Hematopoietic multipotent progenitor cell treated with erythropoietin and hydrocortisone succinate and interleukin-3 and kit ligand, for 17 days (in vitro differentiated cells): Measurements from ENCODE around the gene GAK.
"Not testable (repeated sequence)": the region's sequence is repeated elsewhere in the genome, so short reads cannot be mapped to it uniquely, and the experiment has no call there.

Experiments
- DNase-seq: peaks from one replicate; pipeline ENCODE4 v3.0.0-alpha.2; 2015; ENCODE audit warnings: low spot score

The GAK gene

DNA sequence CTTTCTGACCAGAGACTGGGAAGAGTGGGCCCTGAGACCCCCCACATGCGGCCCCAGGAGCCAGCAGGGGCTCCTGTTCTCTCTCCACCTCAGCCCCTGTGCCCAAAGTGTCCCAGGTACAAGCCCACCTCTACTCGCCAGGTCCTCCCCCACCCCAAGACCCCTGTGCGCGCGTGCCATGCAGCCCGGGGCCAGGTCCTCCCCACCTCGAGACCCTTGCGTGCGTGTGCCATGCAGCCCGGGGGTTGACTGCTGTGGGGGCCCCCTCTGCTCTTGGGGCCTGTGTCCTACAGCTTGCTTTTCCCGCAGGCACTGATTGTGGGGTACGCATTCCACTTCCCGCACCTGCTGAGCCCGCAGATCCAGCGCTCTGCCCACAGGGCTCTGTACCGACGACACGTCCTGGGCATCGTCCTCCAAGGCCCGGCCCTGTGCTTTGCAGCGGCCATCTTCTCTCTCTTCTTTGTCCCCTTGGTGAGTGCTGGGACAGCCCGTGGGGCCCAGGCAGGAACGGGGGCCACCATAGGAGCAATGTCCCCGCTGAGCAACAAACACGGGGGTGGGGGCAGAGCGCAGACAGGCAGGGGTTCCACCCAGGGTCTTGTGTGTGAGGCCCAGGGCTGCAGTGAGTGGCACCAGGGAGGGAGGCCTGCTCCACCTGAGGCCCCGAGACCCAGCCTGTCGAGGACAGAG is 20.9 kb upstream of the GAK start:
- no peak for DNase-seq

DNA sequence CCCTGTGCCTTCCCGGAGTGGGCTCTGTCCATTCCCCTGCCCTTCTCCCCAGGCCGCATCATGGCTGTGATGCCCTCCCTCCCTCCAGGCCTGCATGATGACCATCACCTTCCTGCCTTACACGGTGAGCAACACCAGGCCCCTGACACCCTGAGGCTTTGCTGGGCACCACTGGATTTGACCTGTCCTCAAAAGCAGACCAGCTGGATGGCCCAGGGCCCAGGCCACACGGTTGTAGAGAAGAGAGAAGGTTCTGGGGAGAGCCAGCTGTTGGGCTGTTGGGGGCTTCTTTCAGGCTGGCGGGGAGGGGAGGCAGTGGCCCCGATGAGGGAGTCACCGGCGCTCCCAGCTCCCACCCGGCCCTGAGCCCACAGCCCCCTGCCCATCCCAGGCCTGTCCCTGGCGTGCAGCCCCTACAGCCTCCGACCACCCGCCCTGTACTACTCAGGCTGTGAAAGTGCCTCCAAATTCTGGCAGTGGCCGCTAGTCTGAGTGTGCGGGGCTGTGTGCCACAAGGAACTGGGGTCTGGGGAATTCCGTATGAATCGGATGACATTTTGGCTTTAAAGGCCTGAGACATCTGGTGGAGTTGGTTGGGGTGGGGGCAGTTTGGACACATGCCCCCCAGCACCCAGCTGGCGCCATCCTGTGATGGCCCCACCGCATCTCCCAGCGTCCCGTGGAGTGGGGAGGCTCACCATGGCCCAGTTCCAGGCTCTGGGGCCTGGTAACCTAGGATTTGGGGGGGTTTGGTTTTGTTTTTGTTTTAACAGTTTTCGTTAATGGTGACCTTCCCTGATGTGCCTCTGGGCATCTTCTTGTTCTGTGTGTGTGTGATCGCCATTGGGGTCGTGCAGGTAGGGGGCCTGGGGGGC is 19.7 kb upstream of the GAK start:
- no peak for DNase-seq

DNA sequence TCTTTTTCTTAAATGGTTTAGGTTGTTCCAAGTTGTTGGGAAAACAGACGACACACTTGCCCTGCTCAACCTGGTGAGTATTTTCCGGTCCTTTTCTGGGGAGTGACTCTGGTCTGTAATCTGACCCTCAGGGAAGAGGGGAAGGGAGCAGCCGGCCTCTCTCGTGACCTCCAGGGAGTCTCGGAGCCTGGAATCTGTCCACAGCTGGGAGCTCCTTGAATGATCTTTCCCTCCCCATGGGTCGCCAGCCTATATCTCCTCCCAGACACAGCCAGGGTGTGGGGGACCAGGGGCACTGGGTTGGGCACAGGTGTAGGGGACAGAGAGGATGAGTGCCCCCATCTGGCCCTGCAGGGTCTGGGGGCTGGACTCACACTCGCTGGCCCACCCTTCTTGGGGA is 19.1 kb upstream of the GAK start:
- DNase-seq: no peak

DNA sequence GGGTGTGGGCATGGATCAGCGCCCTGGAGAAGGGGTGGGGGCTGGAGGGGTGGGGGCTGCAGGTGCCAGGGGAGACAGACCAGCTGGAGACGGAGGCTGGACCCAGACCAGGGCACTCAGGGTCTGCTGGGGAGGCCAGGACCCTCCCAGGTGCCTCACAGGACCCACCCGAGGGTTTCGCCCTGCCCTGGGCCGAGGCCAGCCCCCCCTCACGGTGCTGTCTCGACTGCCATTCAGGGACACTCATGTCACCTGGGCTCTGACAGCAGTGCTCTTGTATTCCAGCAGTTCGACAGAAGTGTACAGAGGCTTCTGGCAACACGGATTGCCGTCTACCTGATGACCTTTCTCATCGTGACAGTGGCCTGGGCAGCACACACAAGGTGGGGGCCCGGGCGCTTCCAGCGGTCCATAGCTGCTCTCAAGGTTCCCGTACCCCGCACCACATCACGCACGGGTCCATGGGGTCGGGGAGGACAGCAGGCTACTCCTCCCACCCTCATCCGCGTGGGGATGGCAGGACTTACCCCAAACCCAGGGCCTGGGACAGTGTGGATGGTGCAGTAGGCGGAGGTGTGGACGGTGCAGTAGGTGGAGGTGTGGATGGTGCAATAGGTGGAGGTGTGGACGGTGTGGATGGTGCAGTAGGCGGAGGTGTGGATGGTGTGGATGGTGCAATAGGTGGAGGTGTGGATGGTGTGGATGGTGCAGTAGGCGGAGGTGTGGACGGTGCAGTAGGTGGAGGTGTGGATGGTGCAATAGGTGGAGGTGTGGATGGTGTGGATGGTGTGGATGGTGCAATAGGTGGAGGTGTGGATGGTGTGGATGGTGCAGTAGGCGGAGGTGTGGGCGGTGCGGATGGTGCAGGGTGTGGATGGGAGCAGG is 18.3 kb upstream of the GAK start:
- no peak for DNase-seq

DNA sequence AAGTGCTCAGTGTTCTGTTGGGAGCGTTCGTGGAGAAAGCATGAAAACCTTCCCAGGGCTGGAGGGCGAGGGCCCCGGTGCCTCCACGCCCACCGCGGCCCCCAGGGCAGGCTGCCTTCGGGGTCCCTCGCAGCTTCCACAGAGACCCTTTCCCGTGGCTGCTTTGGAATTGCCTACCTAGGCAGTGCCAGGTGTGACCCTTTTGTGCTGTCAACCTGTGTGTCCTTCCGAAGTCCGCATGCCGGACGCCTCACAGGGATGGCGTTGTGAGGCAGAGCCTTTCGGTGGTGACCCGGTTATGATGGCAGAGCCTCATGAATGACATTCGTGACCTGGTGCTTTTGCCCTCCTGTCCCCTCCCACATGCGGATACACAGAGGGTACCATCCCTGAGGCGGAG is 17.5 kb upstream of the GAK start:
- no peak for DNase-seq

DNA sequence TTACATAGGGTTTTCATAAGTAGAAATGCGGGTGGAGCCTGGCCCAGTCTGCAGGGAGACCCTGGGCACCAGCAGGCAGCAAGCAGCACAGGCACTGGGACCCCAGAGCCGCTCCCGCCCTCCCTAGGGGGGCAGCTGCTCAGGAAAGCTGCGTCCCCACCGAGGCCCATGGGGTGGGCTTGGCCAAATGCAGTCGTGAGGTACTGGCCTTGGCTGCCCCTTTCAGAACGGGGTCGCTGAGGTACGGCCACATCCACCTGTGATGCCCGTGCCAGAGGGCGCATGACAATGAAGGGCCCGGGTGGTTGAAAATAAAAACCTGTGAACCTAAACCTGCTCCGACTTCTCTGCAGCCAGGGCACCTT is 16.8 kb upstream of the GAK start:
- DNase-seq: no peak

DNA sequence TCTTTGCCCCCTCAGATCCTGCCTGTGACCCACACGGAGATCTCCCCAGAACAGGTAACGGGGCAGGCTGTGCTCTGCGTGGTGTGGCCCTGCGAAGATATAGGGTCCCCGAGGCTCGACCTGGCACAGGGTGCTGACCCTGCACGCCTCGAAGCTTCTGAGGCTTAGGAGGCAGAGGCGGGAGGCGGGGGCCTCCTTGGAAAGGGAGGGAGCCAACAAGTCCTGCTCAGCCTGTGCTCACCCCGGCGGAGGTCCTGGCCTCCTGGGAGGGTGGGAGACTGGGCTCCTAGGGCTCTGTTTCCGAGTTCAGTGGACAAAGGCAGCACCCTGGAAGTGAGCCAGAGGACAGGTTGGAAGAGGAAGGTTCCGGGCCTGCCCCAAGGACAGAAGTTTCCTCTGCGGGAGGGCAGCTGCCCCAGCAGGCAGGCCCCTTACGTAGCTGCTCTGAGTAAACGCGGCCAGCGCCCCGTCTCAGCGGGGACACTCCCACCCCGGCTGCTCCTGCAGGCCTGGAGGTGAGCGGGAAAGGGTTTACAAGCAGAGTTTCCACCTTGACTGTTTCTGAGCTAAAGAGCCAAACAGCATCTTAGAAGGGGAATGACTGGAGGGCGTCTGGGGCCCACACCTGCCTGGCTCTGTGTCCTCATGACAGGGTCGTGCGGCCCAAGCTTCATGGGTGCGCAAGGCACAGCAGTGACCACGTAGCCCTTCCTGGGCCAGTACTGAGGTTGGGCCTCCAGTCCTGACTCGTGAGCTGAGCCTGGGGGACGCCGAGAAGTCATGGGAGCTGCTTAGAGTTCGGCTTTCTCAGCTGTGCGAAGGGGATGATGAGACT is 16.2 kb upstream of the GAK start:
- no peak for DNase-seq

DNA sequence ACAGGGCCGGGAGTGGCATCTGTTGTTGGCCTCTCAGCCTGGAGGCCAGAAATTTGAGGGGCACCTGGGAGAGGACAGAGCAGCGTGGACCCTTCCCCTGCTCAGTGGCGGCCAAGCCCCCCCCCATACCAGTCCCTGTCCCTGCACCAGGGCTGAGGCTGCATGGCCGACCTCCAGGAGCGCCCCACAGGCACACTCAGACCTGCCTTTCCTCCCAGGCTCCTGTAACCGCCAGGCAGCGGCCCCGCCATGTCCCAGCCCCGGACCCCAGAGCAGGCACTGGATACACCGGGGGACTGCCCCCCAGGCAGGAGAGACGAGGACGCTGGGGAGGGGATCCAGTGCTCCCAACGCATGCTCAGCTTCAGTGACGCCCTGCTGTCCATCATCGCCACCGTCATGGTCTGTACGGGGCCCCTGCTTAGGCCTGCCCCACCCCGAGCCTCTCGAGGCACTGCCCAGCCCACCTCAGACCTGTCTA is 15.4 kb upstream of the GAK start:
- no peak for DNase-seq

DNA sequence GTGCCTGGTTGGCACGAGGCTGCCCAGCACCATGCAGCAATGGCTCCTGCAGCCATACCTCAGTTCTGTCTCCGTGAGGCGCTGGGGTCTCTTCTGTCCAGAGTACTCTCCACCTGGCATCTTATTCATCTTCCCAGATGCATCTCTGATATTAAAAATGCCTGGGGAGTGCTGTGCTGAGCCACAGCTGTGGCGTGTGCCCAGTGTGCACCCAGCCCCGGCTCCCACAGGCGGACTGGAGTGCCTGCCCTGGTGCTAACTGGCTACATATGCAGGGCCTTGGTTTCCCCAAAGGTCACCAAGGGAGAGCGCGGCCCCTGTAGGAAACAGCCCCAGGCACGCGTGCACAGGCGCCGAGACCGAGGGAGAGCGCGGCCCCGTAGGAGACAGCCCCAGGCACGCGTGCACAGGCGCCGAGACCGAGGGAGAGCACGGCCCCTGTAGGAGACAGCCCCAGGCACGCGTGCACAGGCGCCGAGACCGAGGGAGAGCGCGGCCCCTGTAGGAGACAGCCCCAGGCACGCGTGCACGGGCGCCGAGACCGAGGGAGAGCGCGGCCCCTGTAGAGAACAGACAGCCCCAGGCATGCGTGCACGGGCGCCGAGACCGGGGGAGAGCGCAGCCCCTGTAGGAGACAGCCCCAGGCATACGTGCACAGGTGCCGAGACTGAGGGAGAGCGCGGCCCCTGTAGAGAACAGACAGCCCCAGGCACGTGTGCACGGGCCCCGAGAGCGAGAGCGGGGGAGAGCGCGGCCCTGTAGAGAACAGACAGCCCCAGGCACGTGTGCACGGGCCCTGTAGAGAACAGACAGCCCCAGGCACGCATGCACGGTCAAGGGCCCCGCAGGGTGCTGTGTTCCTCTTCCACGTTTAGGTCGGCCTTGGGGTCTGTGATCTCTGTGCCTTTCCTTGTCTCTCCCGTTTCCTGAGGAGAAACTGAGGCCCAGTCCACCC is 14.7 kb upstream of the GAK start:
- DNase-seq: no peak

DNA sequence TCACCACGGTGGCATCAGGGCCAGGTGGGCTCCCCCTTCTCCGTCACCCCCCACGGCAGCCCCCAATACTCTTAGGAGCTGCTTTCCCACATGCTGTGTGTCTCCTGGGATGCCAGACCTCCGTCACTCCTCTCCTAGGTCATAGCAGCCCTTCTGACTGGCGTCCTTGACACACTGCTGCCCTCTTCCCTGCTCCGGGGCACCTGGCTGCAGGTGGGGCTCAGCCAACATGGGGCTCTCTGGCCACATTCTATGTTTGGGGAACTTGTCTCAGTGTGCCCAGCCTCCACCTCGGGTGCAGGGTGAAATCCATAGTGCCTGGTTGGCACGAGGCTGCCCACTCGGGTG is 14.0 kb upstream of the GAK start:
- DNase-seq: no peak

DNA sequence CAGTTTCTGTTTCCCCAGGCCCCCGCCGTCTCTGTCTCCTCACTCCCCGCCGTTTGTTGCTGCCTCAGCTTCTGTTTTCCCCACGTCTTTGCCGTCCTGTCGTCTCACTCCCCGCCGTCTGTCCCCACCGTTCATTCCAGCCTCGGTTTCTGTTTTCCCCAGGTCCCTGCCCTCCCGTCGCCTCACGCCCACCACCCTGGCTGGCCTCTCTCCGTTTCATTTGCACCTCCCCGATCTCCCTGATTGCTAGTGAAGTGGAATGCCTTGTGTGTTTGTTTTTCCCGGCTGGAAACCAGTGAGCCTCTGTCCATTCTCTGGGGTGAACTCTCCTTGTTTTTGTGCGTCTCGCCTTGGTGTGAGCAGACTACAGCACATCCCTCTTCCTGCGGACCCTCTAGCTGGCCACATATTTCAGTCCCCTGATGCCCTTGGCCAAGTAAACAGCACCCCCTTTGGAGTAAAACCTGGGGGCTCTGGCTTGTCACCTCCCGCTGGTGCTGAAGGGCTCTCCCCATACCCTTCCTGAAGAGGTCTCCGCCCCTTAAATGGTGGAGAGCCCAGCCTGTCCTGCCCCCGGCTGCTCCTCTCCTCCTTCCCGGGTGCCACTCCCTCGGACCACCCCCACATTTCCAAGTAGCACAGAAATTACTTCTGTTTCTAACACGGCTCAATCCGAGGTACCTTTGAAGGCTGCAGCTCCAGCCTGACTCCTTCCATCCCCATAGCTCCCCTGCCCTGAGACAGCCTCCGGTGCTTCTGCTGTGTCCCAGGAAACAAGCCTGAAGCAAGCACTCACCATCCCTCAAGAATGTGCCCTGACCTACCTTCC is 13.4 kb upstream of the GAK start:
- DNase-seq: no peak

DNA sequence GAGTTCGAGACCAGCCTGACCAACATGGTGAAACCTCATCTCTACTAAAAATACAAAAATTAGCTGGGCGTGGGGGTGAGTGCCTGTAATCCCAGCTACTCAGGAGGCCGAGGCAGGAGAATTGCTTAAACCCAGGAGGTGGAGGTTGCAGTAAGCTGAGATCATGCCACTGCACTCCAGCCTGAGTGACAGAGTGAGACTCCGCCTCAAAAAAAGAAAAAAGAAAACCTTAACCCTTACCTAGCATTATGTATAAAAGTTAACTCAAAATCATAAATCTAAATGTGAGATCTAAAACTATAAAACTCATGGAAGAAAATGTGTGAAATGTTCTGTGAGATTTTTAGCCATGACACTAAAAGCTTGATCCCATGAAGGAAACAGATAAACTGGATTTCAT is 7.4 kb upstream of the GAK start:
- not testable (repeated sequence) for DNase-seq

DNA sequence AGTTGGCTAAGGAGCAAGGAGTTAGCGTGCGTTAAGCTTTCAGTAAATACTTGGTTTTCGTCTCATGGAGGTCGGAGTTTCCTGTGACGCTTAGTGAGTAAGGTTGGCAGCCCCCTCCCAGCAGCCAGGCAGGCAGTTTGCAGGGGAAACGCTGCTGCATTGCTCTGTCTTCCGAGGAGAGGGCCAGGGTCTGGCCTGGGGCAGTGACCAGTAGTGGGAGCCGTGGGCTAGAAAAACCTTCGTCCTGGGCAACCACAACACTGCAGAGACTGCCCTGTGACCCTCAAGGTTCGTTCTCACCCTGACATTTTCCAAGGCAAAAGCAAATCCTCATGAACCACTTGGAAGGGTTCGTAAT is 576 bp upstream of the GAK start:
- DNase-seq: no peak

DNA sequence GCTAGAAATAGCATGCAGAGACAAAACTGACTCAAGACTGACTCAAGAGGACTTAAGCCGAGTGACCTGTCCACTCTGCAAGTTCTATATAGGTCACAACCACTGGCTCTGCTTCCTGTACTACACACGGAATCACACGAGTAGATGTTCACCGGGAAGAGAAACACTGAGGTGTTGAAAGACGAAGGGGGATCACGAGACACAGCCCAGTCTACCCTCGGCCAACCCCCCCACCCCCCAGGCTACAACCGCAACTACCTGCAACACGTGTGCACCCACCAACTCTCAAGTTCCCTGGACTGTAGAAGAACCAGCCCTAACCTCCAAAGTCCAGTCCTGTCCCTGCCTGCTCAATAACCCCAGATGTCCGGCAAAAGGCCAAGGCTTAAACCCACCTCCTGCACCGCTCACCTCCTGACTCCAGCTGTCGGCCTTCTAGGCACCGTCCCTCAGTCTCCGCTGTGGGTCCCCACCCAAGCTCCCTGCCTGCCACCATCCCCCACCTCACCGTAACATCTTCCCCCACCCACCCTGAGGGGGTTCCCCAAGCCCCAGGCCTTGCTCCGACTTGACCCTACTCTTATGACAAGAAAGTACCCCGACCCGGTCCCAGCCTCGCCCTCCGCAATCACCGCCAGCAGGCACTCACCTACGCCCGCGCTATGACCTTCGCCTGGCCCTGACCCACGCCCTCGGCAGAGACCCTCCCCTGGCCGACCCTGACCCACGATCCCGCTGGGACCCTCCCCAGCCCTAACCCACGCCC is 739 bp downstream of the GAK start:
- no peak for DNase-seq

DNA sequence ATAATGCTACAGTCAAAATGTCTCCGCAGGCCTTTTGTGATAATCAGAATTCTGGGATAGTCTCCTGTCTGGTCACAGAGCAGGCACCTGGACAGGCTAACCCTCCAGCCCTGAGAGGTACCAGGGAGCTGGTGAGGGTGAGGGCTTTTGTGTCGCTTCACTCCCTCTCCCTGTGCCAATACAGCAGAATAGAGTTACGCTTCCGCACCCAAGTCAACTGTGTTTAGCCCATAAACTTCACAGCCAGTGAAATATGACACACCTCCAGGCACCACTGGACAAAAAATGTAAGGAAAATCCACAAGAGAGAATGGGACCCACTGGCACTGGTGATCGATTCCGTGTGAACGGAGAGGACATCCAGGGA is 1.3 kb downstream of the GAK start:
- DNase-seq: no peak

DNA sequence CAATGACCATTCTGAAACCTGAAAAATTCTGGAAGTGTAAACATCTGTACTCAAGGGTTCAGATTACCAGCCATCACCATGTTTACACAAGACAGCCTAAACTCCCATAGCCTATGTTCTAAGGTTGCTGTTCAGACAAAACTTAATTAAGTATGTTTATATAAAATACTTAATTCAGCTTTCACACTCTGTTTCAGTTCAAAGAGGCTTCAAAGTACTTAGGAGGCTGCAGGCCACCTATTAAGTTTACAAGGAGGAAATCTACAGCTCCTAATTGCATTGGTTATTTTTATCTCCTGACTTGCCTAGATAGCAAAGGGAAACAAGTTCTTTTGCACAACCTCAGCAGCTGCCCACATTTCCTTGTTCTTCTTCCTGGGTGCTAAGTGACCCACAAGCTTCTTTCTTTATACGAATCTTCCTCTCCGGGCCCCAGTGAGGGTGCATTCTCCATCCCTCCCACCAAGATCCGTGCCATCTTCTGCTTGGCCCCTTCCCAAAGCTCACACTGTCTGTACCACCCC is 2.0 kb downstream of the GAK start:
- DNase-seq: no peak

DNA sequence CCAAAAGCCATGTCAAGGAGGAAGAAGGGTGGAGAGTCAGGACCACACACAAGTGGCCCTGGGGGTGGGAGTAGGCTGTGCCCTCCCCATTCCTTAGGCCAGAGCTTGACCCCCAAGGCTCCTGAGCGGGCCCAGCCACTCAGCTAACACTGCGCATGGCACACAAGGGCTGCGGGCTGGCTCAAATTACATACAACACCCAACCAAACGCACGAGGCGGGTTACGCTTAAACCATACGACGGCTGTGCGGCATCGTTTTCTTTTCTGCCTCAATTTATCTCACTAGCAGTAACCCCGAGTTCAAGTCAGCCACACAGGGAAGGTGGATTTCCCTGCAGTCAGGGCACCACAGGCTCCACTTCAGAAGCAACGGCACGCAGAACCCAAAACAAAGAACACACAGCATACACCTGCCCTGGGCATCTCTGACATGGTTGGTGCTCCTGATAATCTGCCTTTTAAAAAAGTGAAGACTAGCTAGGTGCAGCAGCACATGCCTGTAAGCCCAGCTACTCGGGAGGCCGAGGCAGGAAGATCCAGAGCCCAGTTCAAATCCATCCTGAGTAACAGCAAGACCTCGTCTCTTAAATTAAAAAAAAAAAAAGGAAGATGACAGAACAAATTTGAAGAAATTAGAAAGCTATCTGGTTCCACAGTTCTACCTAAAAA is 2.9 kb downstream of the GAK start:
- no peak for DNase-seq

DNA sequence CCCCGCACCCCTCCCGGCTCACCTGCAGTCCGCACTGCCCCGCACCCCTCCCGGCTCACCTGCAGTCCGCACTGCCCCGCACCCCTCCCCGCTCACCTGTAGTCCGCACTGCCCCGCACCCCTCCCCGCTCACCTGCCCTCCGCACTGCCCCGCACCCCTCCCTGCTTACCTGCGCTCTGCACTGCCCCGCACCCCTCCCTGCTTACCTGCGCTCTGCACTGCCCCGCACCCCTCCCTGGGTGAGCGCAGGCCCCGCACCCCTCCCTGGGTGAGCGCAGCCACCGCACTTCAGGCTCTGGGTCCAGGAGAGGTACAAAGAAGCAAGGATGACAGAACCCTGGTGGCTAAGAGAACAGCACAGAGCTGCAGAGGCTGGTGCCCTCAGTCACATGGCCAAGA is 4.5 kb downstream of the GAK start:
- DNase-seq: not testable (repeated sequence)
